NCI-H345 treated with DMSO at 0.1 percent for 48 hours (cell line): ENCODE data around the gene UMODL1.

Experiments used
- DNase-seq: peaks from one replicate; lab custom pipeline; 2025; ENCODE audit not compliant: unreplicated experiment; lab: John Stamatoyannopoulos, UW

The UMODL1 gene

DNA sequence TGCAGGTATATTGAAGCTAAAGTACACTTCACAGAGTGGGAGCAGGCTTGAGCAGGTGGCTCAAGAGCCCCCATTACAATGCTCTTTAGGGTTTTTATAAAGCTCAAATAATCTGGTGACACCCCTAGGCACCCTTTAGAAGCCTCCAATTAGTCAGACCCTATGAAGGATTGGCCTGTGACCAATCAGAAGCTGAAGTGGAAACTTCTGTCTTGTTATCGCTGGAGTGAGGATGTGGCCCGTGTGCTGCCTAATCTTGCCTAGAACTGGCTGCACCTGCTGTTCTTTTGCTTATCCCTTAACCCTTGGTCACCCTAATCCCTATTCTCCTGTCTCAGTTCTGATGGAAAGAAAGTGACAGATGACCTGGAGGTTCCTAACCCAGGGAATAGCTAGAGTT is 77.0 kb downstream of the UMODL1 start:
- DNase-seq = peak; percentile 16

DNA sequence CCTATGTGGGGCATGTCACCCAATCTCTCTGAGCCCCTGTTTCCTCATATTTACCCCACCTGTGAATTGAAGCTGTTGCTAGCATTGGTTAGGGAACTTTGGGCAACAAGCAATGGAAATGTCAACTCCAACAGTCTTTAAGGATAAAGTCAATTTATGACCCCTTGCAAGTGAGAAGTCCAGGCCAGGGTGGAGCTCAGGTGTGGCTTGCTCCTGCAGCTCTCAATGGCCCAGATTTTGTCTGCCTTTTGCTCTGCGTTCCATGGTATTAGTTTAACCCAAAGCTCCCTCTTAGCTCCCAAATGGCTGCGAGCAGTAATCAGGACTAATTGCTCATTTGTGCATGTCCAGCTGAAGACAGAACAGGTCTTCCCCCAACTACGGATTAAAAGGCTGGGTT is 77.5 kb downstream of the UMODL1 start:
- no peak for DNase-seq

DNA sequence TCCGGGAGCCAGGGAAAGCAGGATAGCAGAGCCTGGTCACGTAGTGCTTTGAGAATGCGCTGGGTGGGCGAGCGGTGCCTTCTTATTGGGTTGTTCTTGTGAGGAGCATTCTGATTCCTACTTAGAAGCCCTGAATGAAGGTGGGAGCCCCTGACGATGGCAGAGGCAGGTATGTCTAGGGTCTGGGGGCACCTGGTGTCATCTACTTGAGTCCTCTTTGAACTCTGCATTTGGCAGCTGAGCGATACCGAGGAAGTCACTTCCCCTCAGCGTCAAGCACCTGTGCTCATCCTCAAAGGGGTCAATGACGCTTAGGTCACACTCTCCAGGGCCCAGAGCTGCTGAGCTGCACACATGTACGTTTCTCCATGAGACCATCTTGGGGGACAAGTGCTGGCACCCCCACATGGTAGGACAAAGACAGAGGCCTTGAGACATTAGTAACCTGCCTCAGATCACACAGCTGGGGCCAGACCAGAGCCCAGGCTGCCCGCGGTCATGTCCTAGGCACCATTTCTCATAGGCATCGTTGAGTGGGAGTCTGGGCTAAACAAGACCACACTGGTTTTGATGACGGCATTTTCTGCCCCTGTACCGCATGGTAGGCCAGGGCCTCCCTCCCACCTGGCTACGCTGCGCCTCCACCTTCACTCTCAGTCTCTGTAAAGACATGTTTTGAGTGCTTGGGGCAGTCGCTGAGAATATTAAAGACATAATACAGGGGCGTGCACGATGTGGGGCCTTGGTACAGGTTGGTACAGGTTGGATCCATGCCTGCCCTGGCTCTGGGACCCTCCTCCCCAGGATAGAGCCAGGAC is 78.7 kb downstream of the UMODL1 start:
- no peak for DNase-seq

DNA sequence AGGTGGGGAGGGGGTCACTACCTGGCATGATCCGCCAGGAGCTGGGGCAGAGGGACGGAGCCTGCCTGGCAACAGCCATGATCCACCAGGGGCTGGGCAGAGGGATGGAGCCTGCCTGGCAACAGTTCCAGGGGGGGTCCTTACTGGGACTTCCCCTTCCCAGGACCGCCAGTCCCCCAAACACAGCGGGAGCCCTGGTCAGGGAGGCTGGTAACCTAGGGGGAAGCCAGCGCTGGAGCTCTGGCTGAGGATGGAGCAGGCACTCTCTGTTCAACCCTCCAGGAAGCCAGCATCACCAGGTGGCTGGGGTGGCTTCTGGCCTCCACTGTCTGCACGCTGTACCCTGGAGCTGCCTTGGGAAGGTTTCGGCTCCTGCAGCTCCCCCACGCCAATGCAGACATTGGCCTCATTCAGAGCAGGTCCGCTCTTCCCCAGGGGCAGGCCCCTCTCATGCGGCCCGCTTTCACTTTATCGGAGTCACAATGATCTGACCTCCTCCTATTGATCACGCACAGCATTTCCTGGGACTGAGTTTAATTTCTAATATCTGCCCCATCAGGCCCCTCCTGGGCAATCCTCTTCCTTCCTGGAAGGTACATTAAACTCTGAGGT is 79.5 kb downstream of the UMODL1 start:
- DNase-seq = no peak

DNA sequence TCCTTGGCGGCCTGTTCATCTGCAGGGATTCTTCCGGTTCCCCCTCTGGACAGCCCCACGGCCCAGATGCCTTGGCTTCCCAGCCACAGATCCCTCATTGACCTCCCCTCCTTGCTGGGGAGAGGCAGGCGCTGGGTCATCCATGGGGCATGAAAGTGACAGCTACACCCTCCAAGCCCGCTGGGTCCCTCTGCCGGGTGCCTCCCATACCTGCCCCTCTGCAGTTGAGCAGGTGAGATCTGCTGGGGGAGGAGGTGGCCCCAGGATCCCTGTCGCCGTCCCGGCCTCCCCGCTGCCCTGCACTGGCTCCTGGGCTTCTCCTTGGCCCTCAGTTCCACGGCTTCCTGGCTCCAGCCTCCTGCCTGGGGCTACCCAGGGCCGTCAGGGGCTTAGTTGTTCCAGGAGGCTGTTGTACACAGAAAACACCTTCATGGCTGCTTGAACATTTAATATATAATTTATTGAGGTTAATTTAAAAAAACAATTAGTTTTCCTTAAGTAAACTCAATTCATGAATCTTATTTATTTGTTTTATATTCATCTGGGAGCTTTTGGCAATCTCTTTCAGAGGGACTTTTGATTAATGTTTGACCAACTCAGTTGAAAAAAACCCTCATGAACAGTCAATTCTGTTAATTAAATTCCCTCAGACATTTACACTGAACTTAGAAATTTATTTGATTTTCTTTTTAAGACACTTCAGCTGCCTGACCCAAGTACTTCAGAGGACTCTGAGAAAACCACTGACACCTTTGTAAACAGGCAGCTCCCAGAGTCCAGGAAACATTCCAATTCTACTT is 80.2 kb downstream of the UMODL1 start:
- no peak for DNase-seq

DNA sequence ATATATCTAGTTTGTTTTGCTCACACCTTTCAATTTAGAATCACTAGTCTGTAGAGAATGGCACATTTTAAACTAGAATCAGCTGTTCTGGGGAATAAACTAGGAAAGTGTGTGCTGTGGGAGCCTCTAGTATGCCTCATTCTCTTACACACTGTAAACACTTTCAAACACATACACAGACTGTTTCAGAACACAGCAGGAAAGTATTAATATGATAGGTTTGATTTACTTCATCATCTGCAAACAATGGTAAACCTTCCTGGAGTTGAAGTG is 80.8 kb downstream of the UMODL1 start:
- DNase-seq = no peak

DNA sequence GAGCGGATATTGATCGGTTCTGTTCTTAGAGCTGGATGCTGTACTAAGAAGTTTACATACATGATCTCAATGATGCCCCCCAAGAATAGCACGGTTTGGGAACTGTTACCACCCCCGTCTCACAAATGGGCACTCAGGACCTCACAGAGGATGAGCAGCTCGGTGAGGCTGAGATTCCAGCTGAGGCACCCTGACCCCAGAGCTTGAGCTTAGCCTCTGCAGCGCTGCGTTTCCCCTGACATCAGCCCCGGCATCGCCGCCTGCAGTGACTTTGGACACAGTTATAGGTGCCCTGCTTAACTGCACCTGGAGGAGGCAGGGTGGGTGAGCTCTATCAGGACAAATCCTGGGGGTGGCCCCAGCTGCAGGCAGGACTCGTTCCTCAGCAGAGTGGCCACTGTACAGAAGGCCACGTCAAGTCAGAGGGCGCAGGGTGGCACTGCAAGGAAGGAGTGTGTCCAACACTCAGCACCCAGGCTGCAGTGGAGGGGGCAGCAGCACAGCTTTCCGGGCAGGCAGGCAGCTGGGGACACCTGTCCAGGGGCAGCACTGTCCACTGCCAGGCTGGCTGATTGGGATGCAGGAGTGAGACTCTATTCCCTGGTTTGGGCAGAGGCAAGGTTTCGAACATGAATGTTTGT is 82.0 kb downstream of the UMODL1 start:
- DNase-seq = no peak

DNA sequence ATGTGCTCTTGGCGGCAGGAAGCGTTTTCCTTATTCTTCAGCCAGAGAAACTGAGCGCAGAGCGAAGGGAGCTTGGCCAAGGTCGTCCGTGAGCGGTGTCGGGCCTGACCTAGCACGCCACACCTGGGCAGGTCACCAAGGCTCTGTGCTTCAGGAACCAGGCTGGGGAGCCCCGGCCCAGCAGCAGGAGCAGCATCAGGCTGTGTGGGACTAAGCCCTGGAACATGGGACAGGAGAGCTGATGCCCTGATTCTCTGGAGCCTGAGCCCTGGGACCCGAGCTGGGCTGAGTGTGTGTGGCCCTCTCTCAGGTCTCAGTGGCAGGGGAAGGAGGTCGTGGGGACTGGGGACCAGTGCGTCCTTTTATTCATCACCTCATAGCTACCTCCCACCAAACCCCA is 82.6 kb downstream of the UMODL1 start:
- no peak for DNase-seq

DNA sequence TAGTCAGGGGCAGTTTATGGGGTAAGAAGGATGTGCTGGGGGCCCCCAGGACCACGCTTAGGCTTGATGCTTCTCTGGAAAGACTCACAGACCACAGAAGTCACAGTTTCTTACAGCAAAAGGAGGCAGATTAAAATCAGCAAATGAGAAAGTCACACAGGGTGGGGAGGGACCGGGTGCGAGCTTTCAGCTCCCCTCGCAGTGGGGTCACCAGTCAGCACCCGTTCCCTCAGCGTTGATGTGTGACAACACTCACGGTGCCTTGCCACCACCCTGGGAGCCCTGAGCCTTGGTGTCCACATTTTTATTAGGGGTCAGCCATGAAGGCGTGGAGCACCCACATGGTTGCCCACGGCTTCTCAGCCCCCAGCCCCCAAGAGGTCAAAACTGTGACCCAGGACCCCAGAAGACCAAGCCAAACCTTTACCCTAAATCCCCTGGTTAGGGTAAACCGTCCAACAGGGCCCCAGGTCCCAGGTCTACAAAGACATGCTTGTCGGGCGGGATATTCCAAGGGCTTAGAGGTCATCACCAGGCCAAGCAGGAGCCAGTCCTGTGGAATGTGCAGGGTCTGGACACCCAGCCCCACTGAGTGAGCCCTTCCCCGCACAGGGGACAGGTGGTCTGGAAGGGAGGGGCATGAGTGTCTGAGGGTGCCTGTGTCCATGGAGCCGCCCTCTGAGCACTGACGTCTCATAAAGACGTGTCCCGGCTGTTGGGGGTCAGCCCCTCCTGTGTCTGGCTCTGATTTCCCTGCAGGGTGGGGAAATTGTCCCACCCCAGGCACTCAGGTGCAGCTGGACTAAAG is 83.3 kb downstream of the UMODL1 start:
- DNase-seq = no peak

DNA sequence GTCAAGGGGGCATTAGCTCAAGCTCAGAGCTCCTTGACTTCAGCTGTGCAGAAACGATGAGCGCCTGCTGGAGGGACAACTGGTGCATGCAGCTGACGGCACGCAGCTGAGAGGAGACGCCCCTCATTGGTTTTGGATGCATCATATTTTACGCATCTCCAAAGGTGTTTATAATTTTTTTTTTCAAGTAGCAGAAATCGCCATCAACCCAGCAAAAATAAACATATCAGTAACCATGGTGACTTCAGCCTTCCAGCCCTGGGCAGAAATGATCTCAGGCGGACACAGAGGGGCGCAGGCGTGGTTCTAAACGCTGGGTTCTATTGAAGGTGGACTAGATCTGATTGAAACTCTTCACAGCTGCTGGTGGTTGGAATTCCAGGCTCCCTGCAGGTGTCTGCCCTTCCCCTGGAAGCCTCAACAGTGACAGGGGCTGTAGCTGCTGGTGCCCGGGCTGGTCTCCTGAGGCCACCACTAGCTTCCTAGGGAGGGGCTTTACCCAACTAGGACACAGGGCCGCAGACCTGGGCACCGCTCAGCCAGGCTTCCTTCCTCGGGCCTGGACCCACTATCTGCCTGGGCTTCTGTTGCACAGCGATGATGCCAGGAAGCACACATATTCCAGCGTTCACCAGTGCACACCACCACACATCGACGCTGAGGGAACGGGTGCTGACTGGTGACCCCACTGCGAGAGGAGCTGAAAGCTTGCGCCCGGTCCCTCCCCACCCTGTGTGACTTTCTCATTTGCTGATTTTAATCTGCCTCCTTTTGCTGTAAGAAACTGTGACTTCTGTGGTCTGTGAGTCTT is 84.1 kb downstream of the UMODL1 start:
- DNase-seq = no peak

DNA sequence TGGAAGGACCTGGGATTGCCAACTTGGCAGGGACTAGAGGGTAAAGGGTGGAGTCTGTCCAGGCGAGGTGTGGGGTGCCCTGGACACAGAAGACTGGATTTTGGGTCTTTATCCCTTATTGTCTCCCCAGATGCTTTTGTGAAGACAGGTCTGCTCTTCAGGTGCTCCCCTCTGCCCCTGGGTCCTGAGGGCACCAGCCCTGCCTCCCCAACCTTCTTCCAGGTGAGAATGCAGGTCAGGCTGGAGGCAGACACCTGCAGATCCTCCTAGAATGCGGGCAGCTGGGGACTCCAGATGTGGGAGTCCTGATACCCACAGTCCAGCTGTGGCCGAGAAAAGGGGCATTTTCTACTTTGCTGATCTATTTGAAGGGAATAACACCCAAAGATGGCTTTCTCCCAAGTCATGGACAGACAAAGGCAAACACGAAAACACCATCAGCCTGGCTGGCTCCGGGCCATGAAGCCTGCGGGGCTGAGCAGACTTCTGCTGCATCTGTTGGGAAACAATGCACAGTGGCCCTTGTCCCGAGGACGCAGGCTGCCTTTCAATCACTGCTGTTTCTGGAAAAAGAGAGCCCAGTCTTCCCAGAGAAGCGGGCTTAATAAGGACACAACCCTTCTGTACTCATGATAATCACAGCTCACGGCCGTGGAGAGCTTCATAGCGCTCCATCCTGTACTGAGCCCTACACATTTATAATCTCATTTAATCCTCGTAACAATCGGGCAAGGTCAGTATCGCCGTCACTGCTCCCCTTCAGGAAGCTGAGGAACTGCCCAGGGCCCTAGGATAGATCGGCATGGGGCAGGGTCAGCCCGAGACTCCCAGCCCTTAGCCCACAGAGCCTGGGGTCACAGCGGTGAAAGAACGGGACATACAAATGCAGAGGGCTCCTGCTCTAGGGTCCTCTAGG is 85.8 kb downstream of the UMODL1 start:
- DNase-seq = peak; percentile 79

DNA sequence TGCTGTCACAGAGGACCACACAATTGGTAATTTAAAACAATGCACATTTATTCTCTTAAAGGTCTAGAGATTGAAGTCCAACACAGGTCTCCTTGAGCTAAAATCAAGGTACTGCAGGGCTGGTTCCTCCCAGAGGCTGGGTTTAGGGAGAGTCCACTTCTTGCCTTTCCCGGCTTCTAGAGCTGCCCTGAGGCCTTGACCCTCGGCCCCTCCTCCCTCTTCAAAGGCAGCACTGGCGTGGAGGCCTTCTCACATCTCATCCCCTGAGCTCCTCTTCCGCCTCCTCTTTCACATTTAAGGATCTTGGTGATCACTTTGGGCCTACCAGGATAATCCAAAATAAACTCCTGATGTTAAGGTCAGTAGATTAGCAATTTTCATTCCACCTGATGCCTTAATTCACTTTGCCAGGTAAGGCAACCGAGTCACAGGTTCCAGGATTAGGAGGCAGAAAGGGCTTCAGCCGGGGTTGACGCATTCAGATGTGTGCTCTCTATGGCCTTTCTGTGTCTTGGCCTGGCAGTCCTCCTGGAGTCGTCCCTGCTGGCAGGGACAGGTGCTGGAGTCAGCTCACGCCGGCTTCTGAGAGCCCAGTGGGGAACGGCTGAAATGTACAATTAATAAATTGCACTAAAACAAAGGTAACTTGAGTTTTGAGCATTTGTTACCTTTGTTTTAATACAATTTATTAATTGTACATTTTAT is 86.6 kb downstream of the UMODL1 start:
- no peak for DNase-seq

DNA sequence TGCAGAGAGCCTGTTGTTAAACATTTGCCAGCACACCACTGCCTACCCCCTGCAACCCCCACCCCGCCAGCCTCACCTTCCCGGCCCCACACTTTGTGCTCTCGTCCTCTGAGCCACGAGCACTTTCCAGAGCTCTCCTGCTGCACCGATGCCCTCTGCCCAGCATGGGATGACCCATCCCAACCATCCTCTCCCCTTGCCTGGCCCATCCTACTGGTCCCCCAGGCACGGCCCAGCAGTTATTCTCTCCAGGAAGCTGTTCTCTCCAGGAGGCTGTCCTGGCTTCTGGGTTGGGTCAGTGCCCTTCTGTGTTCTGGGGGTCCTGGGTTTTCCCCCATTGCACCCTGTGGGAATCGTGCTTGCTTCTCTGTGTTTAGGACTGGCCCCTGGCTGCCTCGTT is 87.7 kb downstream of the UMODL1 start:
- DNase-seq = no peak

DNA sequence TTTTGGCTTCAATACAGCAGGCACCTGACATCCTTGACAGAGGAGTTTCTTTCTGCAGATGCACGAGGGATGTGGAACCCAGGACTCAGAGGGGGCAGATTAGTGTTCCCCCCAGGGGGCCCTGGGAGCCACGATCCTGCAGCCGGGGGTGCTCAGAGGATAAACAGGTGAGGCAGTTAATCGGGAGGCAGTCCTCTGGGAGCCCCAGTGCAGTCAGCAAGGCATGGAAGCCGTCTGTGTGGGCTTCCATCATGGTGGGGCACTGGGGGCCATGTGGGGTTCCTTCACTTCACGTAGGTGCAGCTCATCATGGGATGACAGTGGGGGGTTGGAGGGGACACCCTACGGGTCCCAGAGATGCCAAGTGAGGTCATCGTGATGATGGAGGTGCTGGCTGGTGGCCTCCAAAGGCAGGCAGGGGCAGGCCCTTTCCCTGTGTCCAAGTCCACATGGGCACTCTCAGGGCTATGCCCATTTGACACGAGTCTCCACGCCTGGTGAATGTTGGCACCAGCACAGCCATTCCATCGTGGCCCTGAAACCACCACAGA is 88.5 kb downstream of the UMODL1 start:
- DNase-seq = no peak

DNA sequence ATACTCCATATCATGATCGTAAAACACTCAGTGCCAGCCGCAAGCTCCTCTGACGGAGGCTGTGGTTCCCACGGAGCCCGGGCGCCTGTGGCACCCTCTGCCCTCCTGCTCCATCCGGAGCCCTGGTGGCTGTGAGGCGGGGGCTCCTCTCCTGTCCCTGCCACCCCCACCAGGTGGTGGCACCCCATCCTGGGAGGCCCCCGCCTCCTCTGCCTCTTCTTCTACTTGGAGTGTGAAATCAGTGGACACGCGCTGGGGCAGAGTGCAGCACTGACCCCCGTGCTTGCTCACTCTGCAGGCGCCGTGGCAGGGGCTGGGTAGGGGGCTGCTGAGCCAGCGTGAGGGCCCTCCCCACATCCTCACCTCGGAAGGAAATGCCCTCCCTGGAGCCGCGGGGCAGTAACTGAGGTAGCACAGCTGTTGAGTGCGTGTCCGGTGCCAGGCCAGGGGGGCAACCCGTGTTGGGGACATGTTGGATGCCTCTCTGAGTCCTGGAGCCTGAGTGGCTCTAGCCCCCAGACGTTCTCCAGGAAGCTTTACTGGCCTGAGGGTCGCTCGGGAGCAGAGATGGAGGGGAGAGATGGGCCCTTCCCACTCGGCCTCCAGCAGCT is 89.1 kb downstream of the UMODL1 start:
- no peak for DNase-seq

DNA sequence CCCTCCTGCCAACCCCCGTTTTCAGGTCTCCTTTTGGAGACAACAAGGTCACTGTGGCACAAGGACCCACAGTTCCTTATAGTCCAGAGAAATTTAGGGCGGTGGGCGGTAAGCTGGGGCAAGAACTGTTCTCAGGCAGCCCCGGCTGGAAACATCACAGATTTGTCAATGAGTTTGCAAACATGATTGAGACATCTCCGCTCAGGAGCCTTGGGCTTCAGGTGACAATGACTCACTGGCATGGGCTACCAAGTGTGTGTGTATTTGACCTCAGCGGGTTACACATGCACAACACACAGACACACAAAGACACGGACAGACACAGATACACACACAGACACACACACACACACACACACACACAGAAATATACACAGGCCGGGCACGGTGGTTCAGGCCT is 89.6 kb downstream of the UMODL1 start:
- no peak for DNase-seq

DNA sequence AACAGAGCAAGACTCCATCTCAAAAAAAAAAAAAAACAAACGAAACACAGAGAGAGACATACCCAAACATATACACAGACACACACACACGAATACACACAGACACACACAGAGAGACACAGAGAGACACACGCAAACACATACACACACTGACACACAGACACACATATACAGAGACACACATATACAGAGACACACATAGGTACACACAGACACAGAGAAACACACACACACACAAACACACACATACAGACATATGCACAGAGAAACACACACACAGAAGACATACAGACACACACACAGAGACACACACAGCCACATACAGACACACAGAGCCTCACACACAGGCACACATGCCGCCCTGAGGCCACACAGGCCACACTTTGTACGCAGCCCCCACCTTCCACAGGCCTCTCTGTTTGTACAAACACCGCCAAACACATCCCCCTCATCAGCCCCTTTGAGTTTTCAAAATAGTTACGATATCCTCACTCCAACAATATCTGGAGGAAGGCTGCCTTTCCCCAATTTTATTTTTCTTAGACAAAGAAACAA is 90.4 kb downstream of the UMODL1 start:
- DNase-seq = no peak
